HL-60/S4 treated with retinoic acid at 250 ng/mL for 4 days and 3 days (cell line): ENCODE data around the gene PRPSAP1.

Source experiments
- in situ Hi-C: fragments of 300-500 bp; cut with MboI; formaldehyde crosslinking; loops from 2 replicates; pipeline ENCODE4 v1.7.0; 2022; ENCODE audit warnings: low sequenced_read_pairs

Gene PRPSAP1

DNA sequence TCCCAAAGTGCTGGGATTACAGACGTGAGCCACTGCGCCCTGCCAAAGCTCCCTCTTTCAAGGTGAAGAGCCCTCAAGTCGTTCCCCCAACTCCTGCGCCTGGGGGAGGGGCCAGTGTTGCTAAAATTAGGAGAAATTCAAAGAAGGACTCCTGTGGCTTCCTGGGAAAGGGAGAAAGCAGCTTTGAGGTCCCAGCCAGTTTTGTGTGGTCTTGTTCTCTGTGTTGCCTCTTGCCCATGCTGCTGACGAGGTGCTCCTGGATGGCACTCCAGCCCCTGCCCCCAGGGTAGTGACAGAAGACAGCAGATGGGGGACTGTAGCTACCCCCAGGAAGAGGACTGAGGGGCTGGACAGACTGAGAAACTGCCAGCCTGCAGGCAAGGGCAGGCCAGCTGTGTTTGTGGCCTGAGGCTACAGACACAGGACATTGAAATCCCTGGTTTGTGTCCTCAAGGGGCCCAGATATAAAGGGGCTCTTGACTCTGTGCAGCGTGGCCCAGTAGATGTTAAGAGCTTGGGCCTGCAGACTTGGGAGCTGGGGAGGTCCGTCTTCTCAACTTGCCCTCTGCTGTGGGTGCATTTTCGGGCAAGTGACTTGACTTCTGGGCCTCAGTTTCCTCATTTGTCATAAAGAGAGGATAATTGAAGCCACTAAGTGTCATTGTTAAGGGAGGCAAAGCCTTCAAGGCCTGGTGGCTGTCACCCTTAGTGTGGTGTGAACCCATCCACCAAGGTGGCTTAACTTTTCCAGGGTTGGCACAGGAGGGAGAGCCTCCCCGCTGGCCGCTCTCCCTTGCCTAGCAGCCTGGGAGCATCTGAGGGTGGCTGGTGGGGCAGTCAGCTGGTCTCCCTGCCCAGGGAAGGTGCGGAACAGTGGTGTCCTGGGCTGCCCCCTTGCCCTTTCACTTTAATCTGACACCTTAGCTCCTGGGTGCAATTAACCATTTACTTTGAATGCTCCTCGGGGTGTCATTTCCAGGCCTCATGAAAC is 84.4 kb downstream of the PRPSAP1 start:
- in situ Hi-C loops, result loop anchor here (10.0 kb wide), 2 partner anchors 54 to 124 kb away; partner anchors contain the start of gene FOXJ1

DNA sequence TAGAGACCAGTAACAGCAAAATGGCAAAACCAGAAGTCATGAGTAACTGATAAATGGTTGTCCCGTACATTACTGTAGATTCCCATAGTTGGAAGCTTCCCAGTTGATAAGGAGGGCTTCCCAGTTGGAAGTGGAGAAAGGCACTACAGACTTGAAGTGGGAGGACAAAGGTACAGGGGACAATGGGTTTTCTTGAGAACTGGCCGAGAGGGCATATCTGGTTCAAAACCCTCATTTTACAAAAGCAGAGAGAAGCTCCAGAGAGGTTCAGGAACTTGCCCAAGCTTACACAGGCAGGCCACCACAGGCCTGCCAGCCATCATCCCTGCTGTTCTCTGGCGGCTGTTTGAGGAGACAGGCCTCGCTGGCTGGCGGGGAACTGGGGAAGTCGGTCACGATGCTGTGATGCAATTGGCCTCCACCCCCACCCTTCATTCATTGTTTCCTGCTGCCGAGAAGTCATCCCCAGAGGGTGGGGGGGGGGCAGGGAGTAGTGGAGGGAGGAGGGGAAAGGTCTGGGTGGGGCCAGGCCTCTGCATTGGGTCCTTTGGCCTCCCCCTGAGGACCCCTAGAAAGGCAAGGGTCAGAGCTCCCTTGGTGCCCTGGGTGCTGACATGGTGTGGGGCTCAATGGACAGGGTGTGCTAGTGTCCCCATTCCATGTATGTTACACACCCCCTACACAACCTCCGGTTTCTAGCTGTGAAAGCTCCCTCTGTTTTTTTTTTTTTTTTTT is 85.5 kb downstream of the PRPSAP1 start:
- in situ Hi-C loops, result loop anchor here (10.0 kb wide), 2 partner anchors 53 to 123 kb away; partner anchors contain the start of gene FOXJ1

DNA sequence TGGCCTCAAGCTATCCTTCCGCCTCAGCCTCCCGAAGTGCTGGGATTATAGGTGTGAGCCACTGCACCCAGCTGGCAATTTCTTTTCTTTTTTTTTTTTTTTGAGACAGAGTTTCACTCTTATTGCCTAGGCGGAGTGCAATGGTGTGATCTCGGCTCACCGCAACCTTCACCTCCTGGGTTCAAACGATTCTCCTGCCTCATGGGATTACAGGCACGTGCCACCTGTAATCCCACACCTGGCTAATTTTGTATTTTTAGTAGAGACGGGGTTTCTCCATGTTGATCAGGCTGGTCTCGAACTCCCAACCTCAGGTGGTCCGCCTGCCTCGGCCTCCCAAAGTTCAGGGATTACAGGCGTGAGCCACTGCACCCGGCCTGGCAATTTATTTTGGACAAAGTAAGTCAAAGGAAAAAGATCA is 86.1 kb downstream of the PRPSAP1 start:
- in situ Hi-C loops, result loop anchor here (10.0 kb wide), 2 partner anchors 53 to 123 kb away; partner anchors contain the start of gene FOXJ1

- in situ Hi-C loops, result loop anchor here (10.0 kb wide), 2 partner anchors 52 to 122 kb away; partner anchors contain the start of gene FOXJ1
Measured at GRCh38 chr17:76267051-76267576, 86.6 kb downstream of the PRPSAP1 start.

GRCh38 chr17:76266244-76266938 is 87.3 kb downstream of the PRPSAP1 start:
- in situ Hi-C loops, result loop anchor here (10.0 kb wide), 2 partner anchors 52 to 122 kb away; partner anchors contain the start of gene FOXJ1

GRCh38 chr17:76265624-76266243 is 88.0 kb downstream of the PRPSAP1 start:
- in situ Hi-C loops, result loop anchor here (10.0 kb wide), 2 partner anchors 51 to 121 kb away; partner anchors contain the start of gene FOXJ1

DNA sequence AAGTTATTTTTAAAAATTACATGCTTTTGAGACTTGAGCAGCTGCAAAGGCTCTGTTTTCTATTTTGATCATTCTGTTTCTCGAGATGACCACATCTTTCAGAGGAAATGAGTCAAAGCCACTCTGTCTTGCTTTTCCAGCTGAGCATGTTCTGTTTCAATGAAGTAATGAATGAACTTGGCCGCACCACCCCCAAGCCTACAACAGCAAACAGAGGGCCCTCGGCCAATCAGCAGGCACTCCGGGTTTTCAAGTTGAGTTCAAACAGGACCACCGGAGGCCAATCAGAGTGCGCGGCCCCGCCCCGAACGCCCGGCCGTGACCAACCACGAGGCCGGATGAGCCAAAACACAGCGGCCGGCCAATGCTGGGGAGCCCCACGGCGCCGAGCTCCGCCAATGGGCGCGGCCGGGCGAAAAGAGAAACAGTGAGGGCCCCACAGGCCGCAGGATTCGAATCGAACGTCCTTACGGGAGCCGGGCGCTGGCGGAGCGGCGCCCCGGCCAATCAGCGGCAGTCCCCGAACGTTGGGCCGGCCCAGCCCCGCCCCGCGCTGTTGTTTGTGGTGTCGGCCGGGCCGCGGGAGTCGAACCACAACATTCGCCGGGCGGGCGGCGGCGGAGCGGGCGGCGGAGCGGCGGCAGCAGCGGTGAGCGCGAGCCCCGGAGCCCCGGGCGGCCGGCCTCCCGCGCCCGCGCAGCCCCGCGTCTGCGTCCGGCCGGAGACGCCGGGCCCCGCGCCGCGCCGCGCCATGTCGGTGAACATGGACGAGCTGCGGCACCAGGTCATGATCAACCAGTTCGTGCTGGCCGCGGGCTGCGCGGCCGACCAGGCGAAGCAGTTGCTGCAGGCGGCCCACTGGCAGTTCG is 88.7 kb downstream of the PRPSAP1 start, which contains the start of gene UBALD2:
UBALD2 (plus strand) TSS at position 594 of the 869 bp plus-strand sequence; CDS start at position 752, 158 bp downstream.
- in situ Hi-C loops, result loop anchor here (10.0 kb wide), 2 partner anchors 50 to 120 kb away; partner anchors contain the start of gene FOXJ1

DNA sequence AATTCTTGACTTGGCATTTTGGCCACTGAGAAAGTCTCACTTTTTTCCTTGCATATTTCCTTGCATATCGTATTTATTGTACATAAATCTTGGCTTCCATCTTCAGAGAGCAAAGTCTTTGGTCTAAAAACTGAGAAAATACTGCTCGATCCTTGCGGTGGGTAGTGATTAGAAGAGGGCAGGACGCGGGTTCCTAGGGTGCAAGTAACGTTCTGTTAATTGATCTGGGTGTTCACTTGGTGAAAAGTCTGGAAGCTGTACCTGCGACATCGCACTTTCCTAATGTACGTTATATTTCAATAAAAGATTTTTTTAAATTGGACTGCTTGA is 89.3 kb downstream of the PRPSAP1 start:
- in situ Hi-C loops, result loop anchor here (10.0 kb wide), 2 partner anchors 50 to 120 kb away; partner anchors contain the start of gene FOXJ1

DNA sequence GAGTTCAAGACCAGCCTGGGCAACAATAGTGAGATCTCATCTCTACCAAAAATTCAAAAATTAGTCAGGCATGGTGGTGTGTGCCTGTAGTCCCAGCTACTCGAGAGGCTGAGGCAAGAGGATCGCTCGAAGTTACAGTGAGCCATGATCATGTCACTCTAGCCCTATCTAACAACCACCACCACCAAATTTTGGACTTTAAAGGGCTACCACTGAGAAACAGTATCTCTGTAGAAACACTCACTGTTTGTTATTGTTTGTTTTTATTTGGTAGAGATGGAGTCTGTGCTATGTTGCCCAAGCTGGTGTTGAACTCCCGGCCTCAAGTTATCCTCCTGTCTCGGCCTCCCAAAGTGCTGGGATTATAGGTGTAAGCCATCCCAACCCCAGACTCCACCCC is 89.8 kb downstream of the PRPSAP1 start:
- in situ Hi-C loops, result loop anchor here (10.0 kb wide), 2 partner anchors 49 to 119 kb away; partner anchors contain the start of gene FOXJ1

DNA sequence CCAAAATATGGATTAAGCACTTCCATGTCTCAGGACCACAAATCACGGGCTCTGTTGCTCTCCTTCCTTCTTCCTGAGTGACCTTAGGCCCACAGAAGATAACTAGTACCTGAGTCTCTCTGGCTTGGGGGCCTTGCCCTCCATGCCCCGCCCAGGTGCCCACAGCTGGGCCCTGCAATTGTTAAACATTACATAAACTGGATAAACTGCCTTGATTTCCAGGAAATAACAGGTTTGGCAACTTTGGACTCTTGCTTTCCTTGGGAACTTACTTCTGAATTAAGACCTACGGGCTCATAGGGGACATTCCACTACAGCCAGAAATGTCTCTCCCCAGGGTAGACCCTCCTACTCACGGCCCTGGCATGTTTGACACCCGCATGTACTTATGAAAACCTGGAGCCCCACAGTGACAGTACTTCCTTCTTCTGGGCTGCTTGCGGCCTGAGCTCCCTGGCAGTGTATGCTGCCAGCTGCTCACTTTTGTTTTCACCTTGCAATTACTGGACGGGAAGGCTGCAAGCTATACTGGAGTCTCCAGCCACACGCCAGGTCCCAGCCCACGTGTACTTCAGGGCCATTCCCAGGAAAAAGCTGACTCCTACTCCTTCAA is 90.9 kb downstream of the PRPSAP1 start:
- in situ Hi-C loops, result loop anchor here (10.0 kb wide), 2 partner anchors 48 to 118 kb away; partner anchors contain the start of gene FOXJ1

DNA sequence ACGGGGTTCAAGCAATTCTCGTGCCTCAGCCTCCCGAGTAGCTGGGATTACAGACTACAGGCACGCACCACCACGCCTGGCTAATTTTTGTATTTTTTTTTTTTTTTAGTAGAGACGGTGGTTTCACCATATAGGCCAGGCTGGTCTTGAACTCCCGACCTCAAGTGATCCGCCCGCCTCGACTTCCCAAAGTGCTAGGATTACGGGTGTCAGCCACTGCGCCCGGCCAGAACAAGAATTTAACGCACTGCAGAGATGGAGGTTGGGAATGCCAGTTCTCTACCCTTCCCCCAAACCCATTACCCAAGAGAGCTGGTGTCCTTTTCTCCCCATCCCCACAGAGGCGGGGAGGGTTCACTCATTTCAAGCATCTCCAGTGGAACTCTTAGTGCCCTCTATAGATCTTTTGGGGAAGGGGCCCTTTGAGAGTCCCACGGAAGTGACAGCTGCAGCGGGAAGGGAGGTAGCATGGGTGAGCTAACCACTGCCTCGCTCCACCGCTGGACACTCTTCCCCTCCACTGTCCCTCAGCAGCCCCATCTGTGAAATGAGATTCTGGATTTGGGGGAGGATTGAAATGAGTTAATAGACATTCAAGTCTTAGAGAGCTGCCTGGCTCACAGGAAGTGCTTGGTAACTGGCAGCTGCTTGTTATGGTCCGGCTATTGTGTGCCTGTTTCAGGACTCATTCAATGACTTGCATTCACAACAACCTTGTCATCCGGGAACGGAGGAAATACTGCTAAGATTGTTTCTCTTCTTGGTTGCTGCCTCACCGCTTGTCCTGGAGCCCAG is 92.1 kb downstream of the PRPSAP1 start:
- in situ Hi-C loops, result loop anchor here (10.0 kb wide), 2 partner anchors 47 to 117 kb away; partner anchors contain the start of gene FOXJ1

DNA sequence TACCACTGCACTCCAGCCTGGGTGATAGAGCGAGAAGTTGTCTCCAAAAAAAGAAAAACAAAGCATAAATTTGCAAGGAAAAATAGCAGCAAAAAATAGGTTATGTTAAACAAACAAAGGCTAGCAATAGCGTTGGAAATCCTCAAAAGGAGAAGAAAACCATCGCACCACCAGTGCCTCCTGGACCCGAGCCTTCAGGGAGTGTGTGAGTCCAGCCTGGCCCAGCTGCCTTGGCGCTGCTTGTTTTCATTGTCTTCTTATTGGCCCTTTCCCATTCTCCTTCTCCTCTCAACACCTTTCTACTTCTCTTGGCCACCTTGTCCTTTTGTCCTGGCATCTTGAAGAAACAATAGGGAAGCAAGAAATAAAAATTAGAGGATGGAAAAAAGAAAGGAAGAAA is 93.0 kb downstream of the PRPSAP1 start:
- in situ Hi-C loops, result loop anchor here (10.0 kb wide), 2 partner anchors 46 to 116 kb away; partner anchors contain the start of gene FOXJ1

DNA sequence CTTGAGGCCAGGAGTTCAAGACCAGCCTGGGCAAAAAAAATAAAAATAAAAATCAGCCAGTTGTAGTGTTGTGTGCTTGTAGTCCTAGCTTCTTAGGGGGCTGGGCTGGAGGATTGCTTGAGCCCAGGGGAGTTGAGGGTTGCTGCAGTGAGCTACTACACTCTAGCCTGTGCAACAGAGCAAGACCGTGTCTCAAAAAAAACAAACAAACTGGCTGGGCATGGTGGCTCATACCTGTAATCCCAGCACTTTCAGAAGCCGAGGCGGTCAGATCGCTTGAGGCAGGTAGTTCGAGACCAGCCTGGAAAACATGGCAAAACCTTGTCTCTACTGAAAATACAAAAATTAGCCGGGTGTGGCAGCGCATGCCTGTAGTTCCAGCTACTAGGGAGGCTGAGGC is 93.5 kb downstream of the PRPSAP1 start:
- in situ Hi-C loops, result loop anchor here (10.0 kb wide), 2 partner anchors 45 to 115 kb away; partner anchors contain the start of gene FOXJ1
